Right forelimb (tissue), 1 donor: ENCODE measurements around the gene SYNDIG1.
"Not testable (repeated sequence)": the region's sequence is repeated elsewhere in the genome, so short reads cannot be mapped to it uniquely, and the experiment has no call there.

Experiments used
- DNase-seq: peaks from one replicate; pipeline ENCODE4 v3.0.0-alpha.2; 2018

SYNDIG1 gene

GRCh38 chr20:24493661-24494459, 24.4 kb downstream of the SYNDIG1 start:
- DNase-seq = no peak

GRCh38 chr20:24494460-24494920, 25.1 kb downstream of the SYNDIG1 start:
- DNase-seq = no peak

GRCh38 chr20:24495266-24495665, 25.8 kb downstream of the SYNDIG1 start:
- no peak for DNase-seq

- no peak for DNase-seq
These were observed 28.4 kb downstream of the SYNDIG1 start for GRCh38 chr20:24497851-24498250.

- DNase-seq = no peak
These were observed 29.2 kb downstream of the SYNDIG1 start for GRCh38 chr20:24498641-24499040.

- no peak for DNase-seq
These were observed 30.0 kb downstream of the SYNDIG1 start for GRCh38 chr20:24499472-24499871.

GRCh38 chr20:24501764-24502556, 32.5 kb downstream of the SYNDIG1 start:
- DNase-seq = no peak

GRCh38 chr20:24502661-24503060, 33.2 kb downstream of the SYNDIG1 start:
- no peak for DNase-seq

GRCh38 chr20:24503352-24503931, 34.0 kb downstream of the SYNDIG1 start:
- no peak for DNase-seq

GRCh38 chr20:24504331-24505285, 35.2 kb downstream of the SYNDIG1 start:
- no peak for DNase-seq

- no peak for DNase-seq
These were observed 36.7 kb downstream of the SYNDIG1 start for GRCh38 chr20:24506146-24506545.

- no peak for DNase-seq
These were observed 37.3 kb downstream of the SYNDIG1 start for GRCh38 chr20:24506696-24507095.

GRCh38 chr20:24507182-24507853, 37.9 kb downstream of the SYNDIG1 start:
- no peak for DNase-seq

- DNase-seq = not testable (repeated sequence)
These were observed 43.0 kb downstream of the SYNDIG1 start for GRCh38 chr20:24512441-24512840.

- no peak for DNase-seq
These were observed 49.1 kb downstream of the SYNDIG1 start for GRCh38 chr20:24518515-24518914.

- no peak for DNase-seq
These were observed 50.0 kb downstream of the SYNDIG1 start for GRCh38 chr20:24519476-24519875.

- no peak for DNase-seq
These were observed 51.6 kb downstream of the SYNDIG1 start for GRCh38 chr20:24521032-24521431.

GRCh38 chr20:24522452-24523330, 53.3 kb downstream of the SYNDIG1 start:
- no peak for DNase-seq

- no peak for DNase-seq
These were observed 54.2 kb downstream of the SYNDIG1 start for GRCh38 chr20:24523661-24524060.

- DNase-seq = no peak
These were observed 59.3 kb downstream of the SYNDIG1 start for GRCh38 chr20:24528583-24529368.
